ENCODE measurements around the gene ROBO2. TPM values are rescaled to one million over a fixed set of nuclear protein-coding genes. Genes with fewer than 3 reads are reported as not detected.

ROBO2 gene
- total RNA-seq, 1 experiment from 2014 or later = not detected

- H3K79me2 ChIP-seq (ENCODE audit: insufficient read depth, low read length) = no peaks in the 10 kb centered on the region
Measured at GRCh38 chr3:77251136-77251535, 211.2 kb downstream of the ROBO2 start.

More at GRCh38 chr3:77251136-77251535, 211.2 kb downstream of the ROBO2 start:
- no peak overlapping the region for H3K27ac ChIP-seq (ENCODE audit: low read depth, low read length)
- H3K4me3 ChIP-seq (replicated peaks in 1 of 2; ENCODE audit: low read depth in 1 of 2, low read length in 2 of 2) = no peak overlapping the region
- DNase-seq (ENCODE audit: low read depth, low spot score) = no peak
- POLR2A ChIA-PET = no interaction called here
- peaks cover 0 to 10% of the 10 kb centered on the region in 2 experiments; a peak in 2 of 4 replicates for H3K9me3 ChIP-seq (ENCODE audit: control insufficient read depth in 1 of 2, insufficient read depth in 1 of 2, low read depth in 1 of 2, low read length in 2 of 2)
- no peaks in the 10 kb centered on the region for H3K9me2 ChIP-seq (ENCODE audit: insufficient read depth)
- H2AFZ ChIP-seq (ENCODE audit: low read depth, low read length, poor library complexity, severe bottlenecking) = no peak overlapping the region
- H4K20me1 ChIP-seq (ENCODE audit: insufficient read depth) = no peaks in the 10 kb centered on the region
- RAD21 ChIA-PET (ENCODE audit: low non-redundant PET in 1 of 2, low total read pairs in 2 of 2, uncharacterized antibody in 2 of 2, unreplicated experiment in 2 of 2) = no interaction called here
- no peaks in the 10 kb centered on the region for H3K36me3 ChIP-seq (ENCODE audit: control insufficient read depth in 1 of 2, insufficient read depth in 2 of 2, low read length in 2 of 2)
- intact Hi-C loops (cut with micrococcal nuclease) = no loop called here
- TF ChIP-seq SP1 (IDR thresholded peaks at IDR 0.05; ENCODE audit: low read depth) (no peak), EZH2phosphoT487 (IDR thresholded peaks at IDR 0.05; ENCODE audit: borderline replicate concordance) (no peak), SRF (IDR thresholded peaks at IDR 0.05; ENCODE audit: low read depth) (no peak), SIN3A (IDR thresholded peaks at IDR 0.05; ENCODE audit: low read depth) (no peak), JUND (IDR thresholded peaks at IDR 0.05) (no peak), REST (IDR thresholded peaks at IDR 0.05; ENCODE audit: low read depth) (no peak)
- TF ChIP-seq, protein P1, sequence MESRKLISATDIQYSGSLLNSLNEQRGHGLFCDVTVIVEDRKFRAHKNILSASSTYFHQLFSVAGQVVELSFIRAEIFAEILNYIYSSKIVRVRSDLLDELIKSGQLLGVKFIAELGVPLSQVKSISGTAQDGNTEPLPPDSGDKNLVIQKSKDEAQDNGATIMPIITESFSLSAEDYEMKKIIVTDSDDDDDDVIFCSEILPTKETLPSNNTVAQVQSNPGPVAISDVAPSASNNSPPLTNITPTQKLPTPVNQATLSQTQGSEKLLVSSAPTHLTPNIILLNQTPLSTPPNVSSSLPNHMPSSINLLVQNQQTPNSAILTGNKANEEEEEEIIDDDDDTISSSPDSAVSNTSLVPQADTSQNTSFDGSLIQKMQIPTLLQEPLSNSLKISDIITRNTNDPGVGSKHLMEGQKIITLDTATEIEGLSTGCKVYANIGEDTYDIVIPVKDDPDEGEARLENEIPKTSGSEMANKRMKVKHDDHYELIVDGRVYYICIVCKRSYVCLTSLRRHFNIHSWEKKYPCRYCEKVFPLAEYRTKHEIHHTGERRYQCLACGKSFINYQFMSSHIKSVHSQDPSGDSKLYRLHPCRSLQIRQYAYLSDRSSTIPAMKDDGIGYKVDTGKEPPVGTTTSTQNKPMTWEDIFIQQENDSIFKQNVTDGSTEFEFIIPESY (IDR thresholded peaks at IDR 0.05; ENCODE audit: extremely low read depth, insufficient replicate concordance, low read length) = no peak
- no peak overlapping the region for H3K4me2 ChIP-seq (ENCODE audit: low read length)
- no peak for ATAC-seq
- H3K27me3 ChIP-seq (ENCODE audit: insufficient read depth, low read length) = no peaks in the 10 kb centered on the region
- BruUV-seq (replicated peaks) = no TSS peak
- H3K4me1 ChIP-seq (ENCODE audit: control insufficient read depth in 1 of 2, insufficient read depth in 2 of 2, low read length in 2 of 2) = no peaks in the 10 kb centered on the region
- H3K9ac ChIP-seq (ENCODE audit: low read length) = no peak overlapping the region
- CTCF ChIA-PET = no interaction called here

Data from HCT116 (cell line).